ENCODE measurements around the gene UBL4B.
"Not testable (repeated sequence)": the region's sequence is repeated elsewhere in the genome, so short reads cannot be mapped to it uniquely, and the experiment has no call there.

Gene UBL4B

GRCh38 chr1:110112143-110112542 is at the start of gene UBL4B:
UBL4B (plus strand) TSS chr1:110112443; CDS start chr1:110112535, 92 bp downstream.
- DNase-seq (ENCODE audit: low spot score), result no peak

- DNase-seq (ENCODE audit: low spot score), result no peak
Observed at GRCh38 chr1:110062612-110063011, 49.6 kb upstream of the UBL4B start.

GRCh38 chr1:110063781-110064180 is 48.5 kb upstream of the UBL4B start:
- DNase-seq (ENCODE audit: low spot score), result no peak

- DNase-seq (ENCODE audit: low spot score), result no peak
Observed at GRCh38 chr1:110064576-110065337, 47.5 kb upstream of the UBL4B start.

GRCh38 chr1:110065841-110066240 is 46.4 kb upstream of the UBL4B start:
- no peak for DNase-seq (ENCODE audit: low spot score)

GRCh38 chr1:110067479-110067892 is 44.8 kb upstream of the UBL4B start:
- no peak for DNase-seq (ENCODE audit: low spot score)

- peak; percentile 65 for DNase-seq (ENCODE audit: low spot score)
Observed at GRCh38 chr1:110067893-110068645, 44.2 kb upstream of the UBL4B start.

- peak; percentile 61 for DNase-seq (ENCODE audit: low spot score)
Observed at GRCh38 chr1:110068646-110069403, 43.4 kb upstream of the UBL4B start.

GRCh38 chr1:110069404-110070281 is 42.6 kb upstream of the UBL4B start:
- no peak for DNase-seq (ENCODE audit: low spot score)

- no peak for DNase-seq (ENCODE audit: low spot score)
Observed at GRCh38 chr1:110070282-110070669, 42.0 kb upstream of the UBL4B start.

- no peak for DNase-seq (ENCODE audit: low spot score)
Observed at GRCh38 chr1:110070671-110071242, 41.5 kb upstream of the UBL4B start, which contains the start of gene ALX3. ALX3 (minus strand) TSS chr1:110070672; CDS start chr1:110070612, 60 bp downstream.

GRCh38 chr1:110074166-110074565 is 38.1 kb upstream of the UBL4B start:
- DNase-seq (ENCODE audit: low spot score), result no peak

GRCh38 chr1:110076789-110077500 is 35.3 kb upstream of the UBL4B start:
- DNase-seq (ENCODE audit: low spot score), result no peak

- DNase-seq (ENCODE audit: low spot score), result not testable (repeated sequence)
Observed at GRCh38 chr1:110079995-110080394, 32.2 kb upstream of the UBL4B start.

GRCh38 chr1:110081061-110081460 is 31.2 kb upstream of the UBL4B start:
- DNase-seq (ENCODE audit: low spot score), result no peak

- no peak for DNase-seq (ENCODE audit: low spot score)
Observed at GRCh38 chr1:110082477-110082876, 29.8 kb upstream of the UBL4B start.

GRCh38 chr1:110083061-110083865 is 29.0 kb upstream of the UBL4B start:
- no peak for DNase-seq (ENCODE audit: low spot score)

- DNase-seq (ENCODE audit: low spot score), result no peak
Observed at GRCh38 chr1:110083866-110084226, 28.4 kb upstream of the UBL4B start.

- DNase-seq (ENCODE audit: low spot score), result no peak
Observed at GRCh38 chr1:110084227-110085078, 27.8 kb upstream of the UBL4B start.

Measured in D341Med (cell line).